ENCODE results near the gene RABAC1. TPM values are rescaled to one million over a fixed set of nuclear protein-coding genes. Genes with fewer than 3 reads are reported as not detected.
A peak's percentile ranks its signal among the peaks of the same experiment; 100 is the strongest.

RABAC1 gene
- total RNA-seq, 2 experiments from 2014 or later = 171 to 191 TPM

DNA sequence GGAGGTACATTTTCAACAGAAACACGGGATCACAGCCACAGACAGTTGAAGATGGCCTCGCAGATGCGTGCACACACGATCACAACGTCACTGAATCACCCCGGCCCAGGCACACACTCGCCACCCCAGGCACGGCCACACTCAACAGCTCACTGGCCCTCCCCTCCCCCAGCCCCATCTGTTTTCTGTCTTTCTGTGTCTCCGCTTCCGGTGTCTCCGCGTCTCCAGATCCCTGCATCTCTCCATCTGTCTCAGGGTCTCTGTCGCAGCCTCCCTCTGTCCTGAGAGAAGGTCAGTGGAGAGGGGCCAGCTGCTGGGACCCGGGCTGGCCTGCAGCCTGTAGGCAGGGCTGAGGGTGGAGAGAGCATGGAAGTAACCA is 38.7 kb upstream of the RABAC1 start:
- peaks cover 33% of the 10 kb centered on the region for H3K4me1 ChIP-seq (ENCODE audit: insufficient read depth, low read length, poor library complexity, severe bottlenecking)
- peak overlapping the region; percentile 70 for H3K4me2 ChIP-seq (ENCODE audit: low read length)
- ChIA-PET POLR2A (no interaction called here), CTCF (ENCODE audit: unreplicated experiment) (no interaction called here)
- intact Hi-C loops (cut with micrococcal nuclease; ENCODE audit: unreplicated experiment) = loop anchor here (2.0 kb wide), 1 partner anchor 37 kb away; no protein-coding TSS in a partner anchor
- DNase-seq (ENCODE audit: low spot score) = peak; percentile 46
- peak overlapping the region; percentile 59 for H3K4me3 ChIP-seq (ENCODE audit: low read depth, low read length, poor library complexity, severe bottlenecking)
- no peak overlapping the region for H3K27ac ChIP-seq (ENCODE audit: low read depth, low read length, poor library complexity, severe bottlenecking)
- no peaks in the 10 kb centered on the region for H4K20me1 ChIP-seq (ENCODE audit: insufficient read depth, low read length)
- H2AFZ ChIP-seq (ENCODE audit: low read length) = peak overlapping the region; percentile 12; the same call in 1 of the 2 replicates
- no peaks in the 10 kb centered on the region for H3K9me2 ChIP-seq (ENCODE audit: insufficient read depth, low read length)
- TF ChIP-seq, protein P1, sequence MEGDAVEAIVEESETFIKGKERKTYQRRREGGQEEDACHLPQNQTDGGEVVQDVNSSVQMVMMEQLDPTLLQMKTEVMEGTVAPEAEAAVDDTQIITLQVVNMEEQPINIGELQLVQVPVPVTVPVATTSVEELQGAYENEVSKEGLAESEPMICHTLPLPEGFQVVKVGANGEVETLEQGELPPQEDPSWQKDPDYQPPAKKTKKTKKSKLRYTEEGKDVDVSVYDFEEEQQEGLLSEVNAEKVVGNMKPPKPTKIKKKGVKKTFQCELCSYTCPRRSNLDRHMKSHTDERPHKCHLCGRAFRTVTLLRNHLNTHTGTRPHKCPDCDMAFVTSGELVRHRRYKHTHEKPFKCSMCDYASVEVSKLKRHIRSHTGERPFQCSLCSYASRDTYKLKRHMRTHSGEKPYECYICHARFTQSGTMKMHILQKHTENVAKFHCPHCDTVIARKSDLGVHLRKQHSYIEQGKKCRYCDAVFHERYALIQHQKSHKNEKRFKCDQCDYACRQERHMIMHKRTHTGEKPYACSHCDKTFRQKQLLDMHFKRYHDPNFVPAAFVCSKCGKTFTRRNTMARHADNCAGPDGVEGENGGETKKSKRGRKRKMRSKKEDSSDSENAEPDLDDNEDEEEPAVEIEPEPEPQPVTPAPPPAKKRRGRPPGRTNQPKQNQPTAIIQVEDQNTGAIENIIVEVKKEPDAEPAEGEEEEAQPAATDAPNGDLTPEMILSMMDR (conservative IDR thresholded peaks at IDR 0.05; ENCODE audit: low read length) = no peak
- no peak for TF ChIP-seq EZH2phosphoT487 (IDR thresholded peaks at IDR 0.05; ENCODE audit: borderline replicate concordance, low read depth, low read length)
- H3K9me3 ChIP-seq (ENCODE audit: low read length) = no peaks in the 10 kb centered on the region
- no peaks in the 10 kb centered on the region for H3K36me3 ChIP-seq (ENCODE audit: insufficient read depth, low read length)
- BruUV-seq (replicated peaks) = no TSS peak
- no peaks in the 10 kb centered on the region for H3K79me2 ChIP-seq (ENCODE audit: insufficient read depth, low read depth, low read length)

DNA sequence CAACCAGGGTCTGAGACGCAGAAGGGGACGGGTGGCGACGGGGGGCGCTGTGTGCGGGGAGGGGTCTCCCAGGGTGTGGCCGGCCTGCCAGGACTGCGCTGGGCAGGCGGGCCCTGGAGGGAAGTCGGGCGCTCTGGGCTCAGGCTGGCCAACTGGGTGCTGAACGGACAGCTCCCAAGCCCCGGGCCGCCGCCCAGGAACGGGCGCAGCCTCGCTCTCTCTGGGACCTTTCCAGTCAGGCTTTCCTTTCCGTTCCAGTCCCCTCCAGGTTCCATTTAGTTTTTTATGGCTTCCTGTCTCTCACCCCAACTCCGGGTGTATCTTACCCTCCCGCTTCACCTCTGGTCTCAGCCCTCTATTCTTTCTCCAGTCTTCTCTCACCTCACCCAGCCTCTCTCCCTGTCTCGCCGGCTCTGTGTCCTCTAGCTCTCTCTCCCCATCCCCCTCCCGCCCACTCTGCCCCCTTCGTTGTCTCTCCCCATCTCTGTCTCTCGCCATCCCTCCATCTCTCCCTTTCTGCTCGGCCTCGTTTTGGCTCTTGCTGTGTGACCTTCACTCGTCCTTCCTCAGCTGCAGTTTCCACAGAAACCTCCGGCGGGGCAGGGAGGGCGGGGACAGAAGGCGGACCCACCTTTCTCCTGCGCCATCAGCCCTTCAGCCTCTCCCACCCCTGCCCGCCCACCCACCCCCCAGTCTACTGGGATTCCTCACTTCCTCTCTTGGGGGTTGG is 38.2 kb upstream of the RABAC1 start:
- H3K9me3 ChIP-seq (ENCODE audit: low read length) = no peaks in the 10 kb centered on the region
- peaks cover 38% of the 10 kb centered on the region for H3K4me1 ChIP-seq (ENCODE audit: insufficient read depth, low read length, poor library complexity, severe bottlenecking)
- CTCF ChIA-PET (ENCODE audit: unreplicated experiment) = interaction anchor here (0.6 kb wide), 1 partner anchor 731 kb away, joined by 15 read pairs; no protein-coding TSS in a partner anchor
- H3K36me3 ChIP-seq (ENCODE audit: insufficient read depth, low read length) = no peaks in the 10 kb centered on the region
- no peak for TF ChIP-seq EZH2phosphoT487 (IDR thresholded peaks at IDR 0.05; ENCODE audit: borderline replicate concordance, low read depth, low read length)
- TF ChIP-seq, protein P1 (conservative IDR thresholded peaks at IDR 0.05; ENCODE audit: low read length) = no peak
- H4K20me1 ChIP-seq (ENCODE audit: insufficient read depth, low read length) = no peaks in the 10 kb centered on the region
- H2AFZ ChIP-seq (ENCODE audit: low read length) = no peak overlapping the region
- no peaks in the 10 kb centered on the region for H3K9me2 ChIP-seq (ENCODE audit: insufficient read depth, low read length)
- no TSS peak for BruUV-seq (replicated peaks)
- H3K27ac ChIP-seq (ENCODE audit: low read depth, low read length, poor library complexity, severe bottlenecking) = no peak overlapping the region
- H3K79me2 ChIP-seq (ENCODE audit: insufficient read depth, low read depth, low read length) = no peaks in the 10 kb centered on the region
- peak; percentile 31 for DNase-seq (ENCODE audit: low spot score)
- intact Hi-C loops (cut with micrococcal nuclease; ENCODE audit: unreplicated experiment) = no loop called here
- H3K4me2 ChIP-seq (ENCODE audit: low read length) = peak overlapping the region; percentile 70
- peak overlapping the region; percentile 59 for H3K4me3 ChIP-seq (ENCODE audit: low read depth, low read length, poor library complexity, severe bottlenecking)
- POLR2A ChIA-PET = no interaction called here

All from OCI-LY7 (cell line).